K562 (cell line): Measurements from ENCODE around the gene HSPA13. TPM values are rescaled to one million over a fixed set of nuclear protein-coding genes. Genes with fewer than 3 reads are reported as not detected.

ENCODE experiments used
- CREM ChIP-seq: IDR thresholded peaks from 2 replicates; pipeline ENCODE4 v1.6.1; 2014; ENCODE audit warnings: antibody characterized with exemption, low read depth
- GMEB1 ChIP-seq: fragments of 250-450 bp; sonication (Bioruptor Pico); IDR thresholded peaks from 2 replicates; pipeline ENCODE4 v1.4.0; 2020; ENCODE audit warnings: mild to moderate bottlenecking
- MBD1 ChIP-seq: fragments of 250-450 bp; sonication (Bioruptor Pico); IDR thresholded peaks from 2 replicates; pipeline ENCODE4 v1.8.0; 2022; ENCODE audit warnings: inconsistent platforms
- NEUROD1 ChIP-seq: fragments of 150-350 bp; IDR thresholded peaks from 2 replicates; pipeline ENCODE4 v1.6.1; 2014; ENCODE audit warnings: borderline replicate concordance, low read length, low read depth; ENCODE audit not compliant: partially characterized antibody
- NFATC3 ChIP-seq: fragments of 450-650 bp; IDR thresholded peaks from 2 replicates; pipeline ENCODE4 v1.6.1; 2017; ENCODE audit warnings: mild to moderate bottlenecking
- POLR2G ChIP-seq: fragments of 200-400 bp; formaldehyde crosslinking; IDR thresholded peaks from 2 replicates; pipeline ENCODE4 v1.6.1; 2017; ENCODE audit warnings: low read depth, mild to moderate bottlenecking, antibody characterized with exemption, low read length, moderate library complexity
- SMAD3 ChIP-seq: fragments of 450-650 bp; formaldehyde crosslinking; conservative IDR thresholded peaks from 2 replicates; pipeline ENCODE4 v1.4.0; 2020; ENCODE audit warnings: mild to moderate bottlenecking
- VEZF1 ChIP-seq: fragments of 200-800 bp; sonication (Bioruptor generic); IDR thresholded peaks from 2 replicates; pipeline ENCODE4 v1.6.1; 2017; ENCODE audit warnings: missing genetic modification characterization, missing compliant biosample characterization
- ZNF407 ChIP-seq: fragments of 450-650 bp; IDR thresholded peaks from 2 replicates; pipeline ENCODE4 v1.6.1; 2016; ENCODE audit warnings: low read depth
- ZNF408 ChIP-seq: fragments of 250-450 bp; sonication (Bioruptor Pico); IDR thresholded peaks from 2 replicates; pipeline ENCODE4 v1.4.0; 2020; ENCODE audit warnings: low read depth, mild to moderate bottlenecking, moderate library complexity
- polyA plus RNA-seq, 8 experiments: library from polyadenylated mRNA; depleted of rRNA in 4 of 8; stranded (reverse) in 5 of 8; unstranded in 3 of 8; fragments of >200 nt; fragmentation: Nextera tagmentation in 2 of 8; fragmentation: Illumina TruSeq in 1 of 8; extraction: Ambion mirVana in 2 of 8; extraction: Trizol in 1 of 8; gene quantifications; 2 replicates each; pipeline versions ENCODE4 v1.2.1 to v1.2.3, GENCODE V29; 2011 to 2014; ENCODE audit warnings: inconsistent platforms in 1 of 8, missing spikeins in 1 of 8
- total RNA-seq, 7 experiments: library from RNA; depleted of rRNA in 6 of 7; stranded (reverse); fragments of >200 nt in 6 of 7; fragmentation: Illumina TruSeq in 2 of 7; extraction: Trizol in 2 of 7; gene quantifications; 2 replicates each; pipeline versions ENCODE4 v1.2.1 to v1.2.3, GENCODE V29; 2011 to 2021; ENCODE audit warnings: low replicate concordance in 1 of 7

The HSPA13 gene
- total and polyA plus RNA-seq, 9 of the 15 experiments (the other 6 are each of a cell fraction or from before 2014, with no cell fraction given) = 12.5 to 28.8 (median 23.9) TPM

- TF ChIP-seq GMEB1 (CRISPR knock-in tag) = peak; percentile 48; the same call in 1 of the 2 replicates
- no peak for TF ChIP-seq NFATC3
- TF ChIP-seq MBD1 (CRISPR knock-in tag) = no peak
- TF ChIP-seq ZNF408 (CRISPR knock-in tag) = no peak
- TF ChIP-seq NEUROD1 = peak; percentile 32
- TF ChIP-seq ZNF407 = peak; percentile 42; the same call in 1 of the 2 replicates
- TF ChIP-seq POLR2G = peak; percentile 81
- TF ChIP-seq CREM = peak; percentile 94
- TF ChIP-seq VEZF1 (CRISPR knock-in tag) = peak; percentile 76
- TF ChIP-seq SMAD3 (CRISPR knock-in tag) = no peak
Measured at GRCh38 chr21:14382835-14383595, at the start of gene HSPA13 (continued).
